HepG2 (cell line): ENCODE measurements around the gene DCTN3. TPM values are rescaled to one million over a fixed set of nuclear protein-coding genes. Genes with fewer than 3 reads are reported as not detected.

Experiments used
- KAT7 ChIP-seq: IDR thresholded peaks from 2 replicates; pipeline ENCODE4 v1.6.1; 2018; ENCODE audit warnings: borderline replicate concordance, missing compliant biosample characterization
- LCORL ChIP-seq, 2 experiments: fragments of 450-650 bp in 1 of 2; sonication (generic) in 1 of 2; formaldehyde crosslinking in 1 of 2; IDR thresholded peaks; 2 replicates each; pipeline versions ENCODE4 v1.5.0 to v1.6.1; 2017 to 2020; ENCODE audit warnings: antibody characterized with exemption in 1 of 2, missing genetic modification reagents in 1 of 2
- NR2F6 ChIP-seq, 2 experiments: IDR thresholded peaks; 2 replicates each; pipeline ENCODE4 v1.6.1; 2016; ENCODE audit warnings: antibody characterized with exemption in 1 of 2, mild to moderate bottlenecking in 1 of 2
- PHF8 ChIP-seq: sonication (generic); formaldehyde crosslinking; IDR thresholded peaks from 2 replicates; pipeline ENCODE4 v1.5.0; 2020; ENCODE audit warnings: missing genetic modification reagents
- SP4 ChIP-seq: sonication (generic); formaldehyde crosslinking; IDR thresholded peaks from 2 replicates; pipeline ENCODE4 v1.8.1; 2023; ENCODE audit warnings: mild to moderate bottlenecking, missing genetic modification reagents
- SPEN ChIP-seq: sonication (generic); formaldehyde crosslinking; IDR thresholded peaks from 2 replicates; pipeline ENCODE4 v1.5.1; 2020; ENCODE audit warnings: low read depth, mild to moderate bottlenecking, missing genetic modification reagents
- YEATS2 ChIP-seq: sonication (generic); formaldehyde crosslinking; IDR thresholded peaks from 2 replicates; pipeline ENCODE4 v1.4.0; 2020; ENCODE audit warnings: missing genetic modification reagents, borderline replicate concordance
- ZFX ChIP-seq: sonication (generic); formaldehyde crosslinking; IDR thresholded peaks from 2 replicates; pipeline ENCODE4 v1.4.0; 2020; ENCODE audit warnings: mild to moderate bottlenecking, low read depth, missing genetic modification reagents, moderate library complexity
- polyA plus RNA-seq, 8 experiments: library from polyadenylated mRNA; depleted of rRNA in 3 of 8; stranded (reverse) in 7 of 8; unstranded in 1 of 8; fragments of >200 nt; fragmentation: Illumina TruSeq in 4 of 8; extraction: Trizol in 4 of 8; gene quantifications; 2 replicates each; pipeline versions ENCODE4 v1.2.1 to v1.2.3, GENCODE V29; 2011 to 2016; ENCODE audit warnings: low read depth in 4 of 8, missing spikeins in 1 of 8, mixed read lengths in 1 of 8; ENCODE audit not compliant: insufficient read depth in 1 of 8
- total RNA-seq, 5 experiments: library from RNA; depleted of rRNA; stranded (reverse); fragments of >200 nt; fragmentation: Illumina TruSeq; extraction: Trizol; gene quantifications; 2 replicates each; pipeline ENCODE4 v1.2.3, GENCODE V29; 2016; ENCODE audit warnings: low read depth in 1 of 5
- TF ChIP-seq, protein P1 (sequence below): sonication (generic); formaldehyde crosslinking; IDR thresholded peaks from 2 replicates; pipeline ENCODE4 v1.4.0; 2020; ENCODE audit warnings: missing genetic modification reagents, borderline replicate concordance
- TF ChIP-seq, protein P2 (sequence below): sonication (generic); formaldehyde crosslinking; IDR thresholded peaks from 2 replicates; pipeline ENCODE4 v1.4.0; 2020; ENCODE audit warnings: mild to moderate bottlenecking, low read depth, missing genetic modification reagents
- TF ChIP-seq, protein P3 (sequence below): sonication (generic); formaldehyde crosslinking; IDR thresholded peaks from 2 replicates; pipeline ENCODE4 v1.5.1; 2020; ENCODE audit warnings: mild to moderate bottlenecking, missing genetic modification reagents, moderate library complexity
- TF ChIP-seq, protein P4 (sequence below): sonication (generic); formaldehyde crosslinking; IDR thresholded peaks from 2 replicates; pipeline ENCODE4 v1.4.0; 2020; ENCODE audit warnings: missing genetic modification reagents
- TF ChIP-seq, protein P5 (sequence below): sonication (generic); formaldehyde crosslinking; IDR thresholded peaks from 2 replicates; pipeline ENCODE4 v1.5.0; 2020; ENCODE audit warnings: mild to moderate bottlenecking, missing genetic modification reagents, borderline replicate concordance

The DCTN3 gene
- total and polyA plus RNA-seq, 2 of the 13 experiments (the other 11 are each of a cell fraction or from before 2014, with no cell fraction given): 27.4 to 34.5 TPM

DNA sequence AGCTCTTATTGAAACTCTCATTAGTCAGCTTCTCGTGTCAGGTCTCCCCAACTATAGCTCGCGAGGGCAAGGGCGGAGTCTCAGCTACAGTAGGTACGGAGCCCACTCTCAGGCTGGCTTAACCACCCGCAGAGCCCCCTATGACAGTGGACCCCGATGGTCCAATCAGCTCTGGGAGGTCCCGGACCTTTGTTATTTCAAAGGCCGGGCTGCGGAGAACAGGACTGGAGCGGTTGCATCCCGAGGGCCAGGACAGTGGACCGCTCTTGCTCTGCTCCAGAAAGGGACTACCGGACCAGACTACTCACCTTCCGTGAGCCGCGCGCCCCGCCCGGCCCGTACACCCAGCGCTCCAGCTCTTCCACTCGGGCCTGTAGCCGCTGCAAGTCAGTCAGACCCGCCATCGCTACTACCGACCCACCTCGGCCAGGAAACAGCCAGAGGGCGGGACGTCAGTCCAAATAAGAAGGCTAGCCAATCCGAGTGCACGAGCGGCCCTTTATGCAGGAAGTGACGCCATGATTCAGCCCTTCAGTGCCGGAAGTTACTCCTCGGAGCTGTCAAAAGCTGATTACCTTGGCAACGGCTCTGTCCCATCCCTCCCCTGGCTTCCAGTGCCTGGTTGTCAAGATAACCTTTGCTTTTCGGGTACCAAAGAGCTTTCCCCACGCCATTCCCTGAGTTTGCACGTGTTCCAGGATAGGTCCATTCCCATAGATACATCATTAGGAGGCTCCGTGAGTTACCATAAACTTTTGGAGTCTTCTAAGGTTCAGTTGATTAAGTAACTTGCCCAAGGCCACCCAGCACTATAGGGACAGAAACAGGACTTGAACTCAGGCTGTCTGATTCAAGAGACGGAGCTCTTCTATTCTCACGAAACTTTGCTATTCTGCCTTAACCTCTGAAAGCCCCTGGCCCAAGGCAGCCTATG, at the start of gene DCTN3 (continued):
- TF ChIP-seq YEATS2 (CRISPR knock-in tag) (peak; percentile 74; the same call in 1 of the 2 replicates), PHF8 (peak; percentile 86), SPEN (CRISPR knock-in tag) (peak; percentile 80), SP4 (CRISPR knock-in tag) (peak; percentile 53; the same call in 1 of the 2 replicates), ZFX (CRISPR knock-in tag) (peak; percentile 78), LCORL (IDR thresholded peaks at IDR 0.05) (no peak), LCORL (CRISPR knock-in tag; IDR thresholded peaks at IDR 0.05) (no peak), NR2F6 (IDR thresholded peaks at IDR 0.05) (no peak), NR2F6 (CRISPR knock-in tag; IDR thresholded peaks at IDR 0.05) (no peak), KAT7 (CRISPR knock-in tag) (no peak)
- TF ChIP-seq, protein P1, sequence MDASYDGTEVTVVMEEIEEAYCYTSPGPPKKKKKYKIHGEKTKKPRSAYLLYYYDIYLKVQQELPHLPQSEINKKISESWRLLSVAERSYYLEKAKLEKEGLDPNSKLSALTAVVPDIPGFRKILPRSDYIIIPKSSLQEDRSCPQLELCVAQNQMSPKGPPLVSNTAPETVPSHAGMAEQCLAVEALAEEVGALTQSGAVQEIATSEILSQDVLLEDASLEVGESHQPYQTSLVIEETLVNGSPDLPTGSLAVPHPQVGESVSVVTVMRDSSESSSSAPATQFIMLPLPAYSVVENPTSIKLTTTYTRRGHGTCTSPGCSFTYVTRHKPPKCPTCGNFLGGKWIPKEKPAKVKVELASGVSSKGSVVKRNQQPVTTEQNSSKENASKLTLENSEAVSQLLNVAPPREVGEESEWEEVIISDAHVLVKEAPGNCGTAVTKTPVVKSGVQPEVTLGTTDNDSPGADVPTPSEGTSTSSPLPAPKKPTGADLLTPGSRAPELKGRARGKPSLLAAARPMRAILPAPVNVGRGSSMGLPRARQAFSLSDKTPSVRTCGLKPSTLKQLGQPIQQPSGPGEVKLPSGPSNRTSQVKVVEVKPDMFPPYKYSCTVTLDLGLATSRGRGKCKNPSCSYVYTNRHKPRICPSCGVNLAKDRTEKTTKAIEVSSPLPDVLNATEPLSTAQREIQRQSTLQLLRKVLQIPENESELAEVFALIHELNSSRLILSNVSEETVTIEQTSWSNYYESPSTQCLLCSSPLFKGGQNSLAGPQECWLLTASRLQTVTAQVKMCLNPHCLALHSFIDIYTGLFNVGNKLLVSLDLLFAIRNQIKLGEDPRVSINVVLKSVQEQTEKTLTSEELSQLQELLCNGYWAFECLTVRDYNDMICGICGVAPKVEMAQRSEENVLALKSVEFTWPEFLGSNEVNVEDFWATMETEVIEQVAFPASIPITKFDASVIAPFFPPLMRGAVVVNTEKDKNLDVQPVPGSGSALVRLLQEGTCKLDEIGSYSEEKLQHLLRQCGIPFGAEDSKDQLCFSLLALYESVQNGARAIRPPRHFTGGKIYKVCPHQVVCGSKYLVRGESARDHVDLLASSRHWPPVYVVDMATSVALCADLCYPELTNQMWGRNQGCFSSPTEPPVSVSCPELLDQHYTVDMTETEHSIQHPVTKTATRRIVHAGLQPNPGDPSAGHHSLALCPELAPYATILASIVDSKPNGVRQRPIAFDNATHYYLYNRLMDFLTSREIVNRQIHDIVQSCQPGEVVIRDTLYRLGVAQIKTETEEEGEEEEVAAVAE (CRISPR knock-in tag): 0 out of 2 replicates have a peak, but pooled peaks have one; percentile 24
- TF ChIP-seq, protein P2, sequence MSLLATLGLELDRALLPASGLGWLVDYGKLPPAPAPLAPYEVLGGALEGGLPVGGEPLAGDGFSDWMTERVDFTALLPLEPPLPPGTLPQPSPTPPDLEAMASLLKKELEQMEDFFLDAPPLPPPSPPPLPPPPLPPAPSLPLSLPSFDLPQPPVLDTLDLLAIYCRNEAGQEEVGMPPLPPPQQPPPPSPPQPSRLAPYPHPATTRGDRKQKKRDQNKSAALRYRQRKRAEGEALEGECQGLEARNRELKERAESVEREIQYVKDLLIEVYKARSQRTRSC (CRISPR knock-in tag): no peak
- TF ChIP-seq, protein P3, sequence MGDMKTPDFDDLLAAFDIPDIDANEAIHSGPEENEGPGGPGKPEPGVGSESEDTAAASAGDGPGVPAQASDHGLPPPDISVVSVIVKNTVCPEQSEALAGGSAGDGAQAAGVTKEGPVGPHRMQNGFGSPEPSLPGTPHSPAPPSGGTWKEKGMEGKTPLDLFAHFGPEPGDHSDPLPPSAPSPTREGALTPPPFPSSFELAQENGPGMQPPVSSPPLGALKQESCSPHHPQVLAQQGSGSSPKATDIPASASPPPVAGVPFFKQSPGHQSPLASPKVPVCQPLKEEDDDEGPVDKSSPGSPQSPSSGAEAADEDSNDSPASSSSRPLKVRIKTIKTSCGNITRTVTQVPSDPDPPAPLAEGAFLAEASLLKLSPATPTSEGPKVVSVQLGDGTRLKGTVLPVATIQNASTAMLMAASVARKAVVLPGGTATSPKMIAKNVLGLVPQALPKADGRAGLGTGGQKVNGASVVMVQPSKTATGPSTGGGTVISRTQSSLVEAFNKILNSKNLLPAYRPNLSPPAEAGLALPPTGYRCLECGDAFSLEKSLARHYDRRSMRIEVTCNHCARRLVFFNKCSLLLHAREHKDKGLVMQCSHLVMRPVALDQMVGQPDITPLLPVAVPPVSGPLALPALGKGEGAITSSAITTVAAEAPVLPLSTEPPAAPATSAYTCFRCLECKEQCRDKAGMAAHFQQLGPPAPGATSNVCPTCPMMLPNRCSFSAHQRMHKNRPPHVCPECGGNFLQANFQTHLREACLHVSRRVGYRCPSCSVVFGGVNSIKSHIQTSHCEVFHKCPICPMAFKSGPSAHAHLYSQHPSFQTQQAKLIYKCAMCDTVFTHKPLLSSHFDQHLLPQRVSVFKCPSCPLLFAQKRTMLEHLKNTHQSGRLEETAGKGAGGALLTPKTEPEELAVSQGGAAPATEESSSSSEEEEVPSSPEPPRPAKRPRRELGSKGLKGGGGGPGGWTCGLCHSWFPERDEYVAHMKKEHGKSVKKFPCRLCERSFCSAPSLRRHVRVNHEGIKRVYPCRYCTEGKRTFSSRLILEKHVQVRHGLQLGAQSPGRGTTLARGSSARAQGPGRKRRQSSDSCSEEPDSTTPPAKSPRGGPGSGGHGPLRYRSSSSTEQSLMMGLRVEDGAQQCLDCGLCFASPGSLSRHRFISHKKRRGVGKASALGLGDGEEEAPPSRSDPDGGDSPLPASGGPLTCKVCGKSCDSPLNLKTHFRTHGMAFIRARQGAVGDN (CRISPR knock-in tag): peak; percentile 78
- TF ChIP-seq, protein P4, sequence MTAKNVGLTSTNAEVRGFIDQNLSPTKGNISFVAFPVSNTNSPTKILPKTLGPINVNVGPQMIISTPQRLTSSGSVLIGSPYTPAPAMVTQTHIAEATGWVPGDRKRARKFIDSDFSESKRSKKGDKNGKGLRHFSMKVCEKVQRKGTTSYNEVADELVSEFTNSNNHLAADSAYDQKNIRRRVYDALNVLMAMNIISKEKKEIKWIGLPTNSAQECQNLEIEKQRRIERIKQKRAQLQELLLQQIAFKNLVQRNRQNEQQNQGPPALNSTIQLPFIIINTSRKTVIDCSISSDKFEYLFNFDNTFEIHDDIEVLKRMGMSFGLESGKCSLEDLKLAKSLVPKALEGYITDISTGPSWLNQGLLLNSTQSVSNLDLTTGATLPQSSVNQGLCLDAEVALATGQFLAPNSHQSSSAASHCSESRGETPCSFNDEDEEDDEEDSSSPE (CRISPR knock-in tag): peak; percentile 61
- TF ChIP-seq, protein P5, sequence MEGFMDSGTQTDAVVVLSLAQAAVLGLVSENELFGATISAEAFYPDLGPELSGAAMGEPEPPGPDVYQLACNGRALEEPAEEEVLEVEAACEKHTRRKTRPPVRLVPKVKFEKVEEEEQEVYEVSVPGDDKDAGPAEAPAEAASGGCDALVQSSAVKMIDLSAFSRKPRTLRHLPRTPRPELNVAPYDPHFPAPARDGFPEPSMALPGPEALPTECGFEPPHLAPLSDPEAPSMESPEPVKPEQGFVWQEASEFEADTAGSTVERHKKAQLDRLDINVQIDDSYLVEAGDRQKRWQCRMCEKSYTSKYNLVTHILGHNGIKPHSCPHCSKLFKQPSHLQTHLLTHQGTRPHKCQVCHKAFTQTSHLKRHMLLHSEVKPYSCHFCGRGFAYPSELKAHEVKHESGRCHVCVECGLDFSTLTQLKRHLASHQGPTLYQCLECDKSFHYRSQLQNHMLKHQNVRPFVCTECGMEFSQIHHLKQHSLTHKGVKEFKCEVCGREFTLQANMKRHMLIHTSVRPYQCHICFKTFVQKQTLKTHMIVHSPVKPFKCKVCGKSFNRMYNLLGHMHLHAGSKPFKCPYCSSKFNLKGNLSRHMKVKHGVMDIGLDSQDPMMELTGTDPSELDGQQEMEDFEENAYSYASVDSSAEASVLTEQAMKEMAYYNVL (CRISPR knock-in tag): peak; percentile 43; the same call in 1 of the 2 replicates
